HG02973 (cell line): Measurements from ENCODE around the gene ZC3H4.

Experiments
- ATAC-seq: cut with Tn5 transposase; IDR thresholded peaks from one replicate; pipeline ENCODE4 v1.9.1; 2021; ENCODE audit warnings: moderate library complexity; ENCODE audit not compliant: unreplicated experiment

The ZC3H4 gene

DNA sequence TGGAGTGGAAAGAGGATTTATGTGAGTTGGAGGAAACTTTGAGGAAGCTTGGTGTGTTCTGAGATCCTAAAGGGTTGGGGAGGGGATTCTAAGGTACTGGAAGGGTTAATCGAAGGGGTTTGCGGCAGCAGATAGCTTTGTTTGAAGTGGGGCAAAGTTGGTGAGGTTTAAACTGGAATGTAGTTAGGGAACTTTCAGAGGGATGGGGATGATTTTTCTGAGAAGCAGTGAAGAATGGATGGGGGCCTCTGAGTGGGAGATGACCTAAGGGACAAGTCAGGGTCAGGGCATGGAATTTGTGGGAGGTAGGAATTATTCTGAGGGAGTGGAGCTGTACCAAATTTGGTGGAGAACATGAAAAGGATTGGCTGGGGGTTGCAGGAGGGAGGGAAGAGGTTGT, 21.0 kb upstream of the ZC3H4 start:
- no peak for ATAC-seq

- ATAC-seq, result no peak
Observed at GRCh38 chr19:47133021-47133471, 19.5 kb upstream of the ZC3H4 start.

- ATAC-seq, result no peak
Observed at GRCh38 chr19:47132194-47132852, 18.7 kb upstream of the ZC3H4 start.

- peak; percentile 72 for ATAC-seq
Observed at GRCh38 chr19:47130589-47131227, 17.1 kb upstream of the ZC3H4 start, which contains the start of gene SAE1. Gene SAE1 (plus strand): TSS chr19:47130835. CDS start chr19:47130931, 96 bp downstream.

GRCh38 chr19:47130120-47130588, 16.6 kb upstream of the ZC3H4 start:
- no peak for ATAC-seq

DNA sequence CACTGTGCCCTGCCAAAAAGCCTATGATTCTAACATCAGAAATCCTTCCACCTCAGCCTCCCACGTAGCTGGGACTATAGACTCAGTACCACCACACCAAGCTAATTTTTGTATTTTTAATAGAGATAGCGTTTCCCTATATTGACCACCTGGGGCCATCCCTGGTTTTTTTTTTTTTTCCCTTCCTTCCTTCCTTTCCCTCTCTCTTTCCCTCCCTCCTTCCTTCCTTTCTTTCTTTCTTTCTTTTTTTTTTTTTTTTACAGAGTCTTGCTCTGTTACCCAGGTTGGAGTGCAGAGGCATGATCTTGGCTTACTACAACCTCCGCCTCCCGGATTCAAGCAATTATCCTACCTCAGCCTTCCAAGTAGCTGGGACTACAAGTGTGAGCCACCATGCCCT, 16.0 kb upstream of the ZC3H4 start:
- ATAC-seq, result no peak

DNA sequence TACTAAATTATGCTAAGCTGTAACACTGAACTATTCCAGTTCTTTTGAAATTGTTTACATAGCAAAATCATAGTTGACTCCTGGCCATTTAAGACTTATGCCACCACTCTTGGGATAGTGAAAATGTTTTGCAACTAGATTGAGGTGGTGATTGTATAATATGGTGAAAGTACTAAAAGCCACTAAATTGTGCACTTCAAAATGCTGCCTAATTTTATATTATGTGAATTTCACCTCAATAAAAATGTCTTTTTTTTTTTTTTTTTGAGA, 12.0 kb upstream of the ZC3H4 start:
- ATAC-seq, result no peak

GRCh38 chr19:47124937-47125668, 11.5 kb upstream of the ZC3H4 start:
- no peak for ATAC-seq

DNA sequence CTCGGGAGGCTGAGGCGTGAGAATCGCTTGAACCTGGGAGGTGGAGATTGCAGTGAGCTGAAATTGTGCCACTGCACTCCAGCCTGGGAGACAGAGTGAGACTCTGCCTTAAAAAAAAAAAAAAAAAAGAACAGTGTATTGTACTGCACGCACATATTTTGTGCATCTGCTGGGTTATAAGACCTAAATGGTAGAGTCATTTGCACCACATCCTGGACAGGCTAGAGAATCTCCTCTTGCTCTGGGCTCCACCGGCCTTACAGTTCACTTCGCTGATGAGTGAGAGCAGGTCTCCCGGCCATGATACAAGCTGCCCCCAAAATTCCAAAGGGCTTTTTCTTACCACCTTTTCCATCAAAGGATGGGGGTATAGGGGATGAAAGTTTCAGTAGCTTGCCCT, 9.8 kb upstream of the ZC3H4 start:
- no peak for ATAC-seq

DNA sequence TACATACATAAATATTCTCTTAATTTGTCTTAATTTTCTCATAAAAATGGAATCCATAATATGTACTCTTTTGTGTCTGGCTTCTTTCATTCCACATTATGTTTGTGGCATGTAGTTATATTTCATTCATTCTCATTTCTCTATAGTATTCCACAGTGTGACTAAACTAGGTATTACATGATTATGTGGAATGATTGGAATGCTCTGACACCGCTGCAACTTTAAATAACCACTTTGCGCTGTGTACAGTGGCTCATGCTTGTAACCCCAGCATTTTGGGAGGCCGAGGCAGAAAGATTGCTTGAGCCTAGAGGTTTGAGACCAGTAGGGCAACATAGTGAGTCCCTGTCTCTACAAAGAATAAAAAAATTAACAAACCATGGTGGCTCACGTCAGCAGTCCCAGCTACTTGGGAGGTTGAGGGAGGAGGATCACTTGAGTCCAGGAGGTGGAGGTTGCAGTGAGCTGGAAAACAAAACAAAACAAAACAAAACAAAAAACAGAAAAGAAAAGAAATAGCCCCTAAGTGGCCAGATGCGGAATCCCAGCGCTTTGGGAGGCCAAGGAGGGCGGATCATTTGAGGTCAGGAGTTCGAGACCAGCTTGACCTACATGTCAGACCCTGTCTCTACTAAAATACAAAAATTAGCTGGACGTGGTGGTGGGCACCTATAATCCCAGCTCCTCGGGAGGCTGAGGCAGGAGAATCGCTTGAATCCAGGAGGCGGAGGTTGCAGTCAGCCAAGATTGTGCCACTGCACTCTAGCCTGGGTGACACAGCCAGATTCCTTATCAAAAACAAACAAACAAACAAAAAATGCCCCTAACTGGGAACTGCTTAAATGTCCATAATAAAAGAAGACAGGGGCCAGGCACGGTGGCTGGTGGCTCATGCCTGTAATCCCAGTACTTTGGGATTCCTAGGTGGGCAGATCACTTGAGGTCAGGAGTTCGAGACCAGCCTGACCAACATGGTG, 9.1 kb upstream of the ZC3H4 start:
- ATAC-seq, result no peak

- ATAC-seq, result no peak
Observed at GRCh38 chr19:47120470-47121067, 7.0 kb upstream of the ZC3H4 start.

DNA sequence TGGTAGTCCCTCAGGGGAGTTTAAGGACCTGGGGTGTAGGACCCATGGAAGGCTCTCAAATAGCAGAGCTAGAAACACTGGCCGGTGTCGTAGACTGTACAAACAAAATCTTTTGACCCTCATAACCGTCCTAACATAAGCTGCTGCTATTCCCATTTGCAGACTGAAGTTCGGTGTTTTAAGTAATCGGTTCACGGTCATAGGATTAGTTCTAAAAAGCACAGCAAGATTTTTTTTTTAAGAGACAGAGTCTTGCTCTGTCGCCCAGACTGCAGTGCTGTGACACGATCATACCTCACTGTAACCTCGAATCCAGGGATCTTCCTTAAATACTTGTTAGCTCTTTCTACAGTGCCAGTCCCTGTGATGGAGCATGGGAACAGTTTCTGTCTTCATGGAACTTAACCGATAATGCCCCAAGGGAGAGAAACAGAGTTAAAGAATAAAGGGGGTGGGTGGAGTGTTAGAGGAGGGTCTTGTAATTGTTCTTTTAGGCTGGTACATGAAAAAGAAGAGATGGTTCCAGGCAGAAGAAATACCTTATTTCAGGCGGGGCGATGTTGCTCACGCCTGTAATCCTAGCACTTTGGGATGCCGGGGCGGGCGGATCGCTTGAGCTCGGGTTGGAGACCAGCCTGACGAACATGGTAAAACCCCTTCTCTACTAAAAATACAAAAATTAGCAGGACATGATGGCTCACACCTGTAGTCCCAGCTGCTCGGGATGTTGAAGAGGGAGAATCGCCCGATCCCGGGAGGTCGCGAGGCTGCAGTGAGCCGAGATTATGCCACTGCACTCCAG, 475 bp upstream of the ZC3H4 start:
- no peak for ATAC-seq

- peak; percentile 17 for ATAC-seq
Observed at GRCh38 chr19:47112166-47112996, 1.2 kb downstream of the ZC3H4 start.

DNA sequence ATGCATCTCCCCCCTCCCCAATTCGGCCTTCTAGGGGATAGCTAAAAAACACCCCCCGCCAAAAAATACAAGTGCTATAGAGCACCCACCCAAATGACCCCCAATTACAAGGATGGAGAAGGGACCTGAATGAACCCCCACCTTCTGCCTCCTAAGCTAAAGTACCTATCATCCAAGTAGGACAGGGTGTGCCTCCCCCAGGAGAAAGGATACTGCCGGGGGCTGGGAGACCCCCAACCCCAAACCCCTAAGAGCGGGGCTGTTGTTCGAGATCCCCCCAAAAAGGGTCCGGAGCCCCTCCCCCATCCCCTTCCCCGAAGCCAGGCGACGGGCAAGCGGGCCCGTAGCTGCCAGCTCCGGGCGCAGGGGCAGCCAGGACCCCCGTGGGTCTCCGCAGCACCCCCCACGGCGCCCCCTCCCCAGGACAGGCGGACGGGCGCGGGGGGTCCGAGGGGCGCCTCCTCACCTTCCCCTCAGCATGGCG, 1.9 kb downstream of the ZC3H4 start:
- ATAC-seq, result no peak

DNA sequence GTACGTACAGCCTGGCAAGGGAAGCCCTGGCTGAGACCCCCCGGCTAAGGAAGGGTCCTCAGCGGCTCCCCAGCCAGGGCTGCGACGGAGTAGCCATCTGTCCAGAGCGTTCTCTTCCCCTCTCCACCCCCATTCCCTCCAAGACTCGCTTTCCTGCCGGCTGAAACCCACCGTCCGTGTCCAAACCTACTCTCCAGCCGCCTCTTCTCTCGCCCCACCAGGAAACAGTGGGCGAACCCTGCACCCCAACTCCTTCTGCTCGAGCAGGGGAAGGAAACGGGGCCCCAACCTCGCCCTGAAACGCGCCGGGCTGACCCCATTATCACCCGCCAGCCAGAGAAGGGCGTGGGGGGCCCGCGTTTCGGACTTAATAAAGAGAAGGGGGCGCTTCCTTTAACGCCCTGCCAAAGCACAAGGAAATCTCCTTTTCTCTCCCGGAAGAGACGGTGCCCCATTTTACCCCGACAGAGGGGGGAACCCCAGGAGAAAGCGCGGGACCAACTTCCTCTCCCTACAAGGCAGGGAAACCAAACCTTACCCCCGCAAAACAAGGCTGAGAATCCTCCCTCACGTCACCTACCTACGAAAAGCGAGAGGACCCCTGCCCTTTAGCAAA, 2.5 kb downstream of the ZC3H4 start:
- ATAC-seq, result no peak

GRCh38 chr19:47110521-47111005, 3.0 kb downstream of the ZC3H4 start:
- ATAC-seq, result no peak

- ATAC-seq, result no peak
Observed at GRCh38 chr19:47109541-47110375, 3.8 kb downstream of the ZC3H4 start.
